Measurements from ENCODE around the gene NACA2. TPM values are rescaled to one million over a fixed set of nuclear protein-coding genes. Genes with fewer than 3 reads are reported as not detected.

The NACA2 gene
- total RNA-seq, 6 experiments from 2014 or later: not detected

DNA sequence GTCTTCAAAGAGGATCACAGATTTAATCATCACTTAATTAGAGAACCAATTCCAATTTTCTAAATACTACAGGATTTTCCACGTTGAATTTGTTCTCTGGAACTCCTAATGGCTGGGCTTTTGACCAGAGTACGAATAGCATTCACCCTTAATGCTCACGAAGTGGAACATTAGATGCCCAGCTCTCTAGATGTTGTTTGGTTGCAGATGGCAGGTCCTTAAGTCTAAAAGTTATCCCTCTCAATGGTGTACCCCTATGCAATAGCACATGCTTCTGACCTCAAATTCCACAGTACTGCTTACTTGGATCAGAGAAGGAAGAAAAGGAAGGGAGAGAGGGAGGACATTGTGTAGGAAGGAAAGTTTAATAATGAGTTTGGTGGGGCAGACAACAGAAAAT lies 8.6 kb upstream of the NACA2 start:
- intact Hi-C loops (cut with DNase I): no loop called here
- ATAC-seq: no peak

DNA sequence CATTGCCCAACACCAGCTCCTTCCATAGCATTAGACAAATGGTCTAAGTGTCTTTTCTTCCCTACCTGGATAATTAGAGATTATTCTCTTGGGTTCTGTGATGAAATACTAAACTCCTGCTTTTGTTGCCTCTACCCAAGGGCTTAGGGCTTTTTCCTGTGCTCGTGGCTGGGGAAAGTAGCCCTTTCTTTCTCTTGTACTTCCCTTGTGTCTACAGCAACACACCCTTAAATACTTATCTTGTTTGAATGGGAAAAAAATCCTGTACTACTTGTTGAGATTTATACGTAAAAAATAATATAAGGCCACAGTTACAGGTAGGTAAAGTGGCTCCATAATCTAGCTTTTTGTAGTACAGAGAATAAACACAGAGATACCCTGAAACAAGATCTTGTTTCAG lies 7.0 kb upstream of the NACA2 start:
- DNase-seq (no peak), ATAC-seq (no peak)
- Histone ChIP-seq H3K9me3 (no peaks in the 10 kb centered on the region), H3K27me3 (no peaks in the 10 kb centered on the region), H3K4me3 (no peak overlapping the region), H3K36me3 (no peaks in the 10 kb centered on the region), H3K4me1 (peaks cover 0 to 5% (median 0%) of the 10 kb centered on the region in 4 donors), H3K27ac (no peak overlapping the region)
- 68% methylated on average over 2 of the region's 2 CpGs for WGBS (ENCODE audit: insufficient coverage, low coverage, low lambda C conversion rate, missing lambda C conversion rate)
- no peak for TF ChIP-seq POLR2A (IDR thresholded peaks at IDR 0.05)
- TF ChIP-seq, protein P1, sequence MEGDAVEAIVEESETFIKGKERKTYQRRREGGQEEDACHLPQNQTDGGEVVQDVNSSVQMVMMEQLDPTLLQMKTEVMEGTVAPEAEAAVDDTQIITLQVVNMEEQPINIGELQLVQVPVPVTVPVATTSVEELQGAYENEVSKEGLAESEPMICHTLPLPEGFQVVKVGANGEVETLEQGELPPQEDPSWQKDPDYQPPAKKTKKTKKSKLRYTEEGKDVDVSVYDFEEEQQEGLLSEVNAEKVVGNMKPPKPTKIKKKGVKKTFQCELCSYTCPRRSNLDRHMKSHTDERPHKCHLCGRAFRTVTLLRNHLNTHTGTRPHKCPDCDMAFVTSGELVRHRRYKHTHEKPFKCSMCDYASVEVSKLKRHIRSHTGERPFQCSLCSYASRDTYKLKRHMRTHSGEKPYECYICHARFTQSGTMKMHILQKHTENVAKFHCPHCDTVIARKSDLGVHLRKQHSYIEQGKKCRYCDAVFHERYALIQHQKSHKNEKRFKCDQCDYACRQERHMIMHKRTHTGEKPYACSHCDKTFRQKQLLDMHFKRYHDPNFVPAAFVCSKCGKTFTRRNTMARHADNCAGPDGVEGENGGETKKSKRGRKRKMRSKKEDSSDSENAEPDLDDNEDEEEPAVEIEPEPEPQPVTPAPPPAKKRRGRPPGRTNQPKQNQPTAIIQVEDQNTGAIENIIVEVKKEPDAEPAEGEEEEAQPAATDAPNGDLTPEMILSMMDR (IDR thresholded peaks at IDR 0.05): no peak
- intact Hi-C loops (cut with DNase I): no loop called here

More for the DNA sequence above, 8.6 kb upstream of the NACA2 start:
- Histone ChIP-seq H3K27ac (no peak overlapping the region), H3K9me3 (no peaks in the 10 kb centered on the region), H3K27me3 (no peaks in the 10 kb centered on the region), H3K4me3 (no peak overlapping the region), H3K36me3 (no peaks in the 10 kb centered on the region), H3K4me1 (peaks cover 0 to 5% (median 0%) of the 10 kb centered on the region in 4 donors)
- 65% methylated on average over 3 of the region's 3 CpGs for WGBS (ENCODE audit: insufficient coverage, low coverage, low lambda C conversion rate, missing lambda C conversion rate)
- no peak for TF ChIP-seq POLR2A (IDR thresholded peaks at IDR 0.05)
- TF ChIP-seq, protein P1 (IDR thresholded peaks at IDR 0.05): no peak
- no peak for DNase-seq

GRCh38 chr17:61597607-61598006 lies 6.6 kb upstream of the NACA2 start:
- H3K27ac ChIP-seq: no peak overlapping the region
- DNase-seq: no peak
- H3K9me3 ChIP-seq: no peaks in the 10 kb centered on the region
- 73% methylated on average over 3 of the region's 3 CpGs for WGBS (ENCODE audit: insufficient coverage, low coverage, low lambda C conversion rate, missing lambda C conversion rate)
- no peaks in the 10 kb centered on the region for H3K27me3 ChIP-seq
- H3K4me3 ChIP-seq: no peak overlapping the region
- intact Hi-C loops (cut with DNase I): no loop called here
- ATAC-seq: no peak
- TF ChIP-seq POLR2A (IDR thresholded peaks at IDR 0.05): no peak
- TF ChIP-seq, protein P1 (IDR thresholded peaks at IDR 0.05): no peak
- no peaks in the 10 kb centered on the region for H3K36me3 ChIP-seq
- peaks cover 0 to 5% (median 0%) of the 10 kb centered on the region in 4 donors for H3K4me1 ChIP-seq

DNA sequence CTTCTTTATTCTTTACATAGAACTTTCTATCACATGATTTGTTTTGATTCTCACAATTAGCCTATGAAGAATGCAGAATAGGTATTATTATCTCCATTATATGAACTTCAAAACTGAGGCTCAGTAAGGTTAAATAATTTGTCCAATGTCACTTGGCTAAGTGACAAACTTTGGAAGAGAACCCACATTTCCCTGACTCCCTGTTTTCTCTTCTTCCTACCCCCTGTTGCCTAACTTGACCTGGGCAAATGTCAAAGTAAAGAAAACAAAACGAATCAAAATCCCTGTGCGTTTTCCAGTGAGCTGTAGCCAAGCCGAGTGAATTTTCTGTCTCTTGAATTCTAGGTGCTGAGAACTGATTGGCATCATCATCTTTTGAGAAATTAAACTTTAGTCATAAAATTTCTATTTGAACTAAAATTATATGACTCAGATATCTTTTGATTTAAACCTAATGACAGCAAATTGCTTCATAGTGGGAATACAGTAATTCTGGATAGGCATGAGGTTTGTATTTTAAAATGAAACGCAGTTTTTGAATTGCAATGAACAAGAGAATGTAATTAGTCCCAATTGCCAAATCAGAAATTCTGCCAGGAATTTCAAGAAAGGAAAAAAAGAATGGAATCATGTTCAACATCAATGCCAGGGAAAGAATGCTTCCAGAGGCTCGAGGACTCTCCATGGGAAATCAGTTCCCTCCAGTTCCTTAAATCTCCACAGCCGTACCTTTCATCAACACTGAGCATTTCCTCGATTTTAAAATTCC lies 4.6 kb upstream of the NACA2 start:
- Histone ChIP-seq H3K27me3 (no peaks in the 10 kb centered on the region), H3K4me3 (no peak overlapping the region), H3K4me1 (peaks cover 0 to 5% (median 0%) of the 10 kb centered on the region in 4 donors), H3K27ac (no peak overlapping the region), H3K36me3 (no peaks in the 10 kb centered on the region), H3K9me3 (no peaks in the 10 kb centered on the region)
- WGBS (ENCODE audit: insufficient coverage, low coverage, low lambda C conversion rate, missing lambda C conversion rate): 46% methylated on average over 7 of the region's 7 CpGs
- TF ChIP-seq POLR2A (IDR thresholded peaks at IDR 0.05): no peak
- TF ChIP-seq, protein P1 (IDR thresholded peaks at IDR 0.05): no peak
- intact Hi-C loops (cut with DNase I): no loop called here
- DNase-seq (no peak), ATAC-seq (peak; percentile 58 to 84 (median 70))
